T-cell (primary cell): ENCODE measurements around the gene VILL. TPM values are rescaled to one million over a fixed set of nuclear protein-coding genes. Genes with fewer than 3 reads are reported as not detected.

Experiments
- ATAC-seq, 4 experiments: fragments of 200-7000 bp in 3 of 4; fragments of 150-1000 bp in 1 of 4; cut with Tn5 transposase; replicated peaks in 1 of 4; 1 replicate in 3 of 4; 2 replicates in 1 of 4; pipeline ENCODE4 v1.10.0; 2021; ENCODE audit warnings: moderate library complexity in 3 of 4, mild to moderate bottlenecking in 2 of 4, moderate number of reproducible peaks in 1 of 4
- CTCF ChIA-PET, 2 donors: fragments of 300-600 bp; sonication (Branson Sonifier 250); formaldehyde crosslinking; loops; one replicate each; lab custom pipeline; 2022; ENCODE audit warnings: antibody characterized with exemption in 2 of 2; lab: Charles Lee
- POLR2A ChIA-PET, 2 donors: fragments of 300-600 bp; sonication (Branson Sonifier 250); formaldehyde crosslinking; loops; one replicate each; lab custom pipeline; 2022; ENCODE audit warnings: antibody characterized with exemption in 2 of 2; lab: Charles Lee
- DNase-seq, 35 experiments: peaks; one replicate each; pipeline versions ENCODE4 v3.0.0 to v3.0.0-alpha.2; 2013 to 2023
- H3K27ac ChIP-seq: one replicate; pipeline ENCODE4 v1.5.1; 2013; ENCODE audit warnings: low read length
- H3K27me3 ChIP-seq, 2 experiments: replicated peaks in 1 of 2; 1 replicate in 1 of 2; 2 replicates in 1 of 2; pipeline versions ENCODE4 v1.6.1 to v1.7.0; 2013; ENCODE audit warnings: low read length in 1 of 2, mixed read lengths in 1 of 2; ENCODE audit not compliant: control insufficient read depth in 2 of 2, insufficient read depth in 2 of 2; ENCODE audit errors: extremely low read depth in 1 of 2
- H3K36me3 ChIP-seq, 2 donors: 1 replicate in 1 of 2; 2 replicates in 1 of 2; pipeline versions ENCODE4 v1.6.1 to v1.7.0; 2013; ENCODE audit warnings: low read length in 1 of 2; ENCODE audit not compliant: control insufficient read depth in 2 of 2, insufficient read depth in 1 of 2; ENCODE audit errors: extremely low read depth in 1 of 2
- H3K4me1 ChIP-seq, 2 experiments: 1 replicate in 1 of 2; 2 replicates in 1 of 2; pipeline versions ENCODE4 v1.6.1 to v1.7.0; 2013; ENCODE audit warnings: low read length in 2 of 2, mixed read lengths in 1 of 2; ENCODE audit not compliant: insufficient read depth in 2 of 2, control insufficient read depth in 1 of 2; ENCODE audit errors: extremely low read depth in 1 of 2
- H3K4me3 ChIP-seq, 2 donors: 1 replicate in 1 of 2; 2 replicates in 1 of 2; pipeline versions ENCODE4 v1.5.1 to v1.7.0; 2013; ENCODE audit warnings: mild to moderate bottlenecking in 2 of 2, low read length in 1 of 2, moderate library complexity in 1 of 2; ENCODE audit not compliant: control insufficient read depth in 1 of 2; ENCODE audit errors: extremely low read depth in 1 of 2
- H3K9me3 ChIP-seq: 2 replicates; pipeline ENCODE4 v1.7.0; 2013
- H3K27ac Mint-ChIP-seq, 2 donors: one replicate each; pipeline ENCODE4 v1.8.0; 2020 to 2021; ENCODE audit warnings: mild to moderate bottlenecking in 2 of 2, mixed read lengths in 2 of 2
- H3K27me3 Mint-ChIP-seq, 2 donors: one replicate each; pipeline ENCODE4 v1.8.0; 2021 to 2022; ENCODE audit warnings: mixed read lengths in 2 of 2
- H3K36me3 Mint-ChIP-seq: one replicate; pipeline ENCODE4 v1.8.0; 2021; ENCODE audit warnings: mixed read lengths
- H3K4me1 Mint-ChIP-seq, 3 donors: one replicate each; pipeline ENCODE4 v1.8.0; 2020 to 2022; ENCODE audit warnings: mixed read lengths in 3 of 3, mild to moderate bottlenecking in 1 of 3
- H3K4me3 Mint-ChIP-seq, 3 donors: one replicate each; pipeline ENCODE4 v1.8.0; 2020 to 2022; ENCODE audit warnings: mild to moderate bottlenecking in 3 of 3, mixed read lengths in 3 of 3, moderate library complexity in 3 of 3
- H3K9me3 Mint-ChIP-seq, 3 donors: one replicate each; pipeline ENCODE4 v1.8.0; 2020 to 2022; ENCODE audit warnings: mixed read lengths in 3 of 3
- WGBS: methylation state at CpG from one replicate; pipeline ENCODE4 v1.1.5; 2013; ENCODE audit warnings: missing lambda C conversion rate; ENCODE audit not compliant: insufficient coverage; 5-methylcytosine and 5-hydroxymethylcytosine counted together
- total RNA-seq, 35 experiments: library from RNA in 6 of 35; stranded (reverse) in 6 of 35; fragments of 120-200 nt in 1 of 35; gene quantifications; one replicate each; pipeline versions ENCODE4 v1.2.1 to v1.2.4 and lab custom pipeline; 2013 to 2026

Gene VILL
- total RNA-seq, 5 donors from 2014 or later (not counting 1 experiment from before 2014, with no cell fraction given), result 26.6 to 44.6 (median 42.1) TPM

DNA sequence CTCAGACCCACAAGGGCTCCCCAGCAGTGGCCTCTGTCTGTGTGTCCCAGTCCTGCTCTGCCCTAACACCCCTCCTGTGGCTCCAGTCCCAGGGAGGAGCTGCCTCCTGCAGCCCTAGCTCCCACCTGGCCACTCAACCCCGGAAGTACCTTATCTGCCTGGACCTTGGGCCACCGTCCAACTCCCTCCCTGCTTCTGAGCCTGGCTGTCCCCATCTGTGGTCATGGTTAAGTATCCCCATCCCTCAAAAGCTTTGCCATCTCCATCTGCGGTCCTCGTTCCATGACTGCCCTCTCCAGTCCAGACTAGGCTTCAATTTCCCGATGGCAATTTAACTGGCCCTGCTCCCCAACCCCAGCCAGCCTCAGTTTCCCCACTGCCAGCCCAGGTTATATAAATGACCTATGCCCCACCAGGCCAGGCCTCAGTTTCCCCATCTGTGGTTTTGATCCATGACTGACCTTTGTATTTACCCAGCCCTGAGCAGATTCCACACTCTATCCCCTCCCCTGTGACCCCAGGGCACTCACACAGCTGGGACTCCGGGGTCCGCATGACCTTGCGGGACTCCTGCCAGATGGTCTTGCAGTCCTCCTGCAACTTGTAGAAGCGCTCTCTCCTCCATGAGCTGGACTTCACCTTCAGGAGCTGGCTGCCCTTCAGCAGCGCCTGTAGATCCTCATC, 29.2 kb downstream of the VILL start:
- CTCF ChIA-PET, result interaction anchor here (1.4 to 1.7 kb wide), 2 partner anchors 16 to 23 kb away, joined by 4 to 6 read pairs; no protein-coding TSS in a partner anchor
- Histone ChIP-seq H3K4me3 (no peak overlapping the region), H3K9me3 (no peaks in the 10 kb centered on the region), H3K27me3 (peaks cover 0 to 3% of the 10 kb centered on the region in 2 experiments), H3K27ac (no peak overlapping the region), H3K36me3 (peaks cover 0 to 53% of the 10 kb centered on the region in 2 donors), H3K4me1 (peaks cover 6 to 28% of the 10 kb centered on the region in 2 experiments)
- Mint-ChIP-seq H3K36me3 (peaks cover 52% of the 10 kb centered on the region), H3K4me3 (no peak overlapping the region), H3K27ac (peak overlapping the region in 1 of 2 donors; percentile 40), H3K9me3 (no peaks in the 10 kb centered on the region), H3K27me3 (no peaks in the 10 kb centered on the region), H3K4me1 (peaks cover 21 to 30% (median 27%) of the 10 kb centered on the region in 3 donors)
- ATAC-seq (no peak), DNase-seq (no peak)
- POLR2A ChIA-PET, result no interaction called here
- 93% methylated on average over 10 of the region's 10 CpGs for WGBS

DNA sequence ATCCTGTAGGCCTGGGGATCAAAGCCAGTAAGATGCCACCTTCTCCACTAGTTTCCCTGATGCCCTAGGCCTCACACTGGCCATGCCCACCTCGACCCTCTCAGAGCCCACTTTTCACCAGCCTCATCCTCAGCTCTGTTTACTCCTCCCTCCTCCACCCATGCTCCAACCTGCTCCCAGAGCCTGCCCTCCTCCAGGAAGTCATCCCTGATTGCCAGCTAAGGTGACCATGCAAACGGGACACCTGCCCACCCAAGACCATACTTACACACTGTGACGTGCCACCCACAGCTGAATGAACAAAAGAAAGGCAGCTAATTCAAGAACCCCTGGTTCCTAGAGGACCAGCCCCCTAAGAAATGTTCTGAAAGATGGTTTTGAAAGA, 29.7 kb downstream of the VILL start:
- Histone ChIP-seq H3K36me3 (peaks cover 0 to 47% of the 10 kb centered on the region in 2 donors), H3K4me1 (peaks cover 6 to 31% of the 10 kb centered on the region in 2 experiments), H3K4me3 (no peak overlapping the region), H3K27me3 (peaks cover 0 to 3% of the 10 kb centered on the region in 2 experiments), H3K9me3 (no peaks in the 10 kb centered on the region), H3K27ac (no peak overlapping the region)
- ATAC-seq, result no peak
- no peaks in the 10 kb centered on the region for H3K9me3 Mint-ChIP-seq
- ChIA-PET CTCF (interaction anchor here (1.4 to 1.7 kb wide), 2 partner anchors 17 to 23 kb away, joined by 4 to 6 read pairs; no protein-coding TSS in a partner anchor), POLR2A (no interaction called here)
- peaks cover 22 to 34% (median 31%) of the 10 kb centered on the region in 3 donors for H3K4me1 Mint-ChIP-seq
- peaks cover 47% of the 10 kb centered on the region for H3K36me3 Mint-ChIP-seq
- WGBS, result 69% methylated on average over 2 of the region's 3 CpGs
- H3K27me3 Mint-ChIP-seq, result no peaks in the 10 kb centered on the region
- H3K27ac Mint-ChIP-seq, result peak overlapping the region in 1 of 2 donors; percentile 53
- no peak overlapping the region for H3K4me3 Mint-ChIP-seq
- no peak for DNase-seq

DNA sequence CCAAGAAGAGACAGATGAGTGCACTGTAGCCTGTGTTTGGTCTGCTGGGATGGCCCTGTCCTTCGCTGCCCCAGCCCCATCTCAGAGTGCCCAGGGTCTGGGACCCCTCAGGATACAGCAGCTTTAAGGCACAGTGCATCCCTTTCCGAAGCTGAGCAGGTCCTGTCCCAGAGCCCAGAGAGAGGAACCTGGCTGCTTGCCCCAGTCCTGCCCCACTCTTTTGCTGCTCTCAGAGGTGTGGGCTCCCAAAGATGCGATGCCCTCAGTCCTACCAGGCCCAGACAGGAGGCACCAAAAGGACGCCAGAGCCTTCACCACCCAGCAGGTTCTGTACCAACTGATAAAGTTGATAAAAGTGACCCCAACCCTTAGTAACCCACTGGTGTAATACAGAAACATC, 30.6 kb downstream of the VILL start:
- DNase-seq, result no peak
- no peak for ATAC-seq
- ChIA-PET CTCF (interaction anchor here (1.4 to 1.7 kb wide), 2 partner anchors 17 to 24 kb away, joined by 4 to 6 read pairs; no protein-coding TSS in a partner anchor), POLR2A (no interaction called here)
- H3K36me3 Mint-ChIP-seq, result peaks cover 38% of the 10 kb centered on the region
- WGBS, result 98% methylated on average over 3 of the region's 4 CpGs
- no peak overlapping the region for H3K4me3 Mint-ChIP-seq
- H3K36me3 ChIP-seq, result peaks cover 0 to 39% of the 10 kb centered on the region in 2 donors
- peak overlapping the region; percentile 70 to 99 for H3K27ac Mint-ChIP-seq
- H3K4me1 Mint-ChIP-seq, result peaks cover 29 to 40% (median 37%) of the 10 kb centered on the region in 3 donors
- peaks cover 0 to 3% of the 10 kb centered on the region in 2 experiments for H3K27me3 ChIP-seq
- no peaks in the 10 kb centered on the region for H3K9me3 ChIP-seq
- no peaks in the 10 kb centered on the region for H3K27me3 Mint-ChIP-seq
- peaks cover 6 to 40% of the 10 kb centered on the region in 2 experiments for H3K4me1 ChIP-seq
- no peak overlapping the region for H3K4me3 ChIP-seq
- H3K9me3 Mint-ChIP-seq, result no peaks in the 10 kb centered on the region
- H3K27ac ChIP-seq, result no peak overlapping the region

DNA sequence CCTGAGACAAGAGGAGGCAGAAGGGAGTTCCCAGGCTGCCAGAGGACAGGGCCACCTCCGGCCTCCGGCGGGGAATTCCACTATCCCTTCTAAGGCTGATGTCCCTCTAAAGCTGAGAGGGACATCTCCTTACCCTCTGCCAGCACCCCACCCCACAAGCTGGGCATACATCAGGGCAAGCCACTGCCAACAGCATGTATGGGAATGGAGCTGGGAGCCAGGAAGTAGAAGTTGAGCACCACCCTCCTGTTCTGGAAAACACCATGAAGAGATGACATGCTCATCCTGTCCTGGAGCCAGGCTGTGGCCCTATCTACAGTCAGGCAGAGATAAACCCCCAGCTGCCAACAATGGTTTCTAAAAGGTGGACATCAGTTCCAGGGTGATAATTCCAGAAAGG, 31.7 kb downstream of the VILL start:
- no peak for ATAC-seq
- peaks cover 29% of the 10 kb centered on the region for H3K36me3 Mint-ChIP-seq
- H3K4me1 Mint-ChIP-seq, result peaks cover 30 to 41% (median 37%) of the 10 kb centered on the region in 3 donors
- DNase-seq, result no peak
- H3K4me3 Mint-ChIP-seq, result peak overlapping the region in 1 of 3 donors; percentile 59
- no peaks in the 10 kb centered on the region for H3K9me3 Mint-ChIP-seq
- WGBS, result no CpG with 5 or more reads among the region's 3 CpGs
- H3K4me1 ChIP-seq, result peaks cover 6 to 41% of the 10 kb centered on the region in 2 experiments
- peak overlapping the region; percentile 70 to 99 for H3K27ac Mint-ChIP-seq
- H3K4me3 ChIP-seq, result no peak overlapping the region
- H3K36me3 ChIP-seq, result peaks cover 0 to 28% of the 10 kb centered on the region in 2 donors
- ChIA-PET POLR2A (no interaction called here), CTCF (interaction anchor here (0.6 to 1.2 kb wide), 4 partner anchors 17 to 95 kb away, joined by 3 to 7 read pairs (median 4); partner anchors contain the start of gene DLEC1 (in 1 of the 2))
- no peaks in the 10 kb centered on the region for H3K9me3 ChIP-seq
- H3K27me3 Mint-ChIP-seq, result no peaks in the 10 kb centered on the region
- H3K27ac ChIP-seq, result peak overlapping the region; percentile 35
- H3K27me3 ChIP-seq, result no peaks in the 10 kb centered on the region

DNA sequence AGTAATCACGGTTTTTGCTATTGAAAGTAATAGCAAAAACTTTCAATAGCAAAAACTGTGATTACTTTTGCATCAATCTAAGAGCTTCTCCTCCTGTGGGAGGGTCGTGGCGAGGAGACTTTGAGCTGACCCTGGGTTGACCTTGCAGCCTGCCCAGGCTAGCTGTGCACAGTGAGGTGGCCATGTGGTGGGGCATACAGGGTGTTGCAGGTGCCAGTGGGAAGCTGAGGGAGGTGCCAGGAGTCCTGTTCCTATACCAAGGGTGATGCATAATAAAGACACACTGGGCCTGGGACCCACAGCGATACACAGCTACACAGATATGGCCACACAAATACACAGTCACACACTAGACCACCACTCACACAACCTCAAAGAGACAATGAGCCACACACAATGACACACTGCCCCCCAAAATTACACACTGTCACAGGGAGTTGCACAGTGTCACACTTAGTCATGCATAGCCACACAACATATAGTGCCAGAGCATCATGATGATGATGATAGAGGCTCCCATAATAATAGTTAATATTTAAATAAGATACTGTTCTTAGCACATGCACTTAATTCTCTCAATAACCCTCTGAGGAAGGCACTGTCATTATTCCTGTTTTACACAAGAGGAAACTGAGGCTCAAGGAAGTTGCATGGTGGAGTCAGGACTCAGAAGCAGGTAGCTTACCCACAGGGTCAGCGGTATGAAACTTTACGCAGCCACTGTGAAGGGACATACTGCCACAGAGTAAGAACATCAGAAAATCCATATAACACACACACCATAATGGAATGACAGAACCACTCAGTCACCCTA, 32.5 kb downstream of the VILL start:
- H3K27me3 Mint-ChIP-seq, result no peaks in the 10 kb centered on the region
- WGBS, result 100% methylated on average over 3 of the region's 6 CpGs
- no peaks in the 10 kb centered on the region for H3K9me3 Mint-ChIP-seq
- peak overlapping the region in 1 of 2 donors; percentile 63 for H3K4me3 ChIP-seq
- H3K9me3 ChIP-seq, result no peaks in the 10 kb centered on the region
- H3K4me3 Mint-ChIP-seq, result peak overlapping the region; percentile 79 to 89 (median 83)
- peak overlapping the region; percentile 91 for H3K27ac ChIP-seq
- H3K36me3 ChIP-seq, result peaks cover 0 to 21% of the 10 kb centered on the region in 2 donors
- peak in 1 of 35 experiments; percentile 13 for DNase-seq
- POLR2A ChIA-PET, result interaction anchor here in 1 of 2 donors (0.6 kb wide), 1 partner anchor 1249 kb away, joined by 5 read pairs; no protein-coding TSS in a partner anchor
- peak overlapping the region; percentile 90 to 99 for H3K27ac Mint-ChIP-seq
- H3K27me3 ChIP-seq, result no peaks in the 10 kb centered on the region
- CTCF ChIA-PET, result interaction anchor here (0.6 to 1.2 kb wide), 5 partner anchors 14 to 94 kb away, joined by 3 to 7 read pairs (median 5); partner anchors contain the start of gene DLEC1 (in 1 of the 2)
- ATAC-seq, result no peak
- peaks cover 22% of the 10 kb centered on the region for H3K36me3 Mint-ChIP-seq
- H3K4me1 Mint-ChIP-seq, result peaks cover 38 to 49% (median 43%) of the 10 kb centered on the region in 3 donors
- H3K4me1 ChIP-seq, result peaks cover 6 to 41% of the 10 kb centered on the region in 2 experiments

DNA sequence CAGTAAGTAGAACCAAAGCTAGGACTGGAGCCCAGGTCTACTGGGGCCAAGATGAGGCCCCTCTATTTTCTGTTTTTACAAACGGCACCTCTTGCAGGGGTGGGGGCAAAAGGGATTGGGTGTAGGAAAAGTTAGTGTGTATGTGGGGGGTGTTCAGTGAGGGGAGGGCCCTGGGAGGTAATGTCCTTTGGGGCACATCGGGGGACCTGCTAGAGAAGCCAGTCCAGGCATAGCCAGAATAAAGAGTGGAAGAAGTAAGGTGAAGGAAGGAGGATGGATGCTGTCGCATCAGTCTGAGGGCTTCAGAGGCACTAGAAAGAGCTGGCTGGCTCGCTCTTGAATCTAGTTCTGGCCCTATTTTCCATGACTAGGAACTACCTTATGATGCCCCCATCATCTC, 36.3 kb downstream of the VILL start:
- Mint-ChIP-seq H3K4me3 (no peak overlapping the region), H3K27ac (peak overlapping the region in 1 of 2 donors; percentile 55), H3K27me3 (peaks cover 6 to 8% of the 10 kb centered on the region in 2 donors), H3K36me3 (no peaks in the 10 kb centered on the region), H3K4me1 (peaks cover 50 to 61% (median 54%) of the 10 kb centered on the region in 3 donors), H3K9me3 (no peaks in the 10 kb centered on the region)
- Histone ChIP-seq H3K27ac (no peak overlapping the region), H3K9me3 (no peaks in the 10 kb centered on the region), H3K4me1 (peaks cover 6 to 67% of the 10 kb centered on the region in 2 experiments), H3K4me3 (no peak overlapping the region), H3K27me3 (peaks cover 0 to 21% of the 10 kb centered on the region in 2 experiments), H3K36me3 (no peaks in the 10 kb centered on the region)
- ChIA-PET POLR2A (no interaction called here), CTCF (no interaction called here)
- ATAC-seq (no peak), DNase-seq (no peak)
- 100% methylated on average over 1 of the region's 4 CpGs for WGBS
